GM19240 (cell line): ENCODE data around the gene SERPINE1.
A peak's percentile ranks its signal among the peaks of the same experiment; 100 is the strongest.
"Not testable (repeated sequence)": the region's sequence is repeated elsewhere in the genome, so short reads cannot be mapped to it uniquely, and the experiment has no call there.

ENCODE experiments used
- DNase-seq: peaks from one replicate; pipeline ENCODE4 v3.0.0; 2011; ENCODE audit warnings: low spot score; ENCODE audit not compliant: insufficient read length

The SERPINE1 gene

GRCh38 chr7:101122933-101123702 is 3.8 kb upstream of the SERPINE1 start:
- no peak for DNase-seq

GRCh38 chr7:101123703-101124068 is 3.2 kb upstream of the SERPINE1 start:
- no peak for DNase-seq

GRCh38 chr7:101124376-101125056 is 2.4 kb upstream of the SERPINE1 start:
- no peak for DNase-seq

GRCh38 chr7:101125989-101126650 is 784 bp upstream of the SERPINE1 start:
- DNase-seq, result no peak

- no peak for DNase-seq
These were observed 646 bp downstream of the SERPINE1 start for GRCh38 chr7:101127460-101128039.

- no peak for DNase-seq
These were observed 1.3 kb downstream of the SERPINE1 start for GRCh38 chr7:101128040-101128834.

GRCh38 chr7:101129603-101130117 is 2.8 kb downstream of the SERPINE1 start:
- DNase-seq, result no peak

- DNase-seq, result not testable (repeated sequence)
These were observed 6.0 kb downstream of the SERPINE1 start for GRCh38 chr7:101132626-101133600.

- DNase-seq, result no peak
These were observed 6.9 kb downstream of the SERPINE1 start for GRCh38 chr7:101133621-101134398.

- no peak for DNase-seq
These were observed 7.6 kb downstream of the SERPINE1 start for GRCh38 chr7:101134399-101134980.

- DNase-seq, result no peak
These were observed 10.8 kb downstream of the SERPINE1 start for GRCh38 chr7:101137651-101138212.

- no peak for DNase-seq
These were observed 11.4 kb downstream of the SERPINE1 start for GRCh38 chr7:101138213-101138870.

- DNase-seq, result no peak
These were observed 13.4 kb downstream of the SERPINE1 start for GRCh38 chr7:101140339-101140699.

- DNase-seq, result no peak
These were observed 14.0 kb downstream of the SERPINE1 start for GRCh38 chr7:101140746-101141382.

GRCh38 chr7:101151908-101152651 is 25.2 kb downstream of the SERPINE1 start:
- no peak for DNase-seq

- peak; percentile 98 for DNase-seq
These were observed 27.2 kb downstream of the SERPINE1 start, which contains the start of gene AP1S1 for GRCh38 chr7:101153969-101154692. AP1S1 (plus strand) TSS chr7:101154476; CDS start chr7:101154515, 39 bp downstream.
